IPS-NIHi11 (cell line): ENCODE results near the gene ZNF609.
A peak's percentile ranks its signal among the peaks of the same experiment; 100 is the strongest.
"Not testable (repeated sequence)": the region's sequence is repeated elsewhere in the genome, so short reads cannot be mapped to it uniquely, and the experiment has no call there.

Source experiments
- DNase-seq: peaks from one replicate; pipeline ENCODE4 v3.0.0; 2012; ENCODE audit warnings: mixed read lengths, low spot score

The ZNF609 gene

DNA sequence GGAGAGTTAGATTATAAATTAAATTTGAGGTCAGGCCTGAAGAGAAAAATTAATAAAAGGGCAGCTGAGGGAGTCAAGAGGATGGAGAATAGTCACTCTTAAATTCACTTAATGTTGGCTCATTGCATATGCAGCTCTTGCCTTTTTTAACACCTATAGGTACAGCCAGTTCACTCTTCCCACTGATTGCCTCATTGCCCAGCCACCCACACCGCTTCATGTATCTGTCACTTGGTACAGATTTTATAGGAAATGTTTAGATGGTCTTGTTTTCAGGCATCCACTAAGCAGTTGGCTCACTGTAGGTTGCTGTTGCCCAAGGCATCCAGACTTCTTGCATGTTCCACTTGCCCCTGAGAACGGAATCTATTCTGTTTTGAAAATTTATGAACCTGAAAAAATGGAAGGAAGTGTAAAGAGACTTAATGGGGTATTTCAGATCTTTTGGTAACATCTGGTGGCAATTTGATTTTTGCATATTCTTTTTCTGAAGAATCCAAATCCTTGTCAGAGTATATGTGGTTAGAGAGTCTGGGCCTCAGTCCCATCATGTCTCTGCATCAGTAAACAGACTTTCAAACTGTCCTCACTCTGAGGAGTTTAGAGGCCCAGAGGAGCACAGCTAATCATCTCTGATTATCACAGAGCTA is 163.1 kb downstream of the ZNF609 start:
- no peak for DNase-seq

DNA sequence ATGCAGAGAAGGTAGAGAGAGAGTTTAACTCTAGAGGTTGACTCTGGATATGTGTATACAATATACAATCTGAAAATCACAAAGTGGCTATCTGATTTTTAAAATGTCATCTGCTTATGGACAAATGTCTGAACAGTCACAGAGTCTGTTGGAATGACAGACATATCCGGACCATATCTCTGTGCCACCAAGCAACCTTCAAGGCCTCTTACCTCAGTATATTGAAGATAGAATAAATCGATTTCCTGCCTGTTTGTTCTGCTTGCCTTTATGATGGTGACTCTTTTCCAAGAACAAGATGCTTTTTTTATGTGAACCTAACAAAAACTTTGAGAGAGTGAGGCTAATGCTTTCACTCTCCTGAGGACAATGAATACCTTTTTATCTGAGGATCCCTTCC is 163.9 kb downstream of the ZNF609 start:
- DNase-seq = no peak

DNA sequence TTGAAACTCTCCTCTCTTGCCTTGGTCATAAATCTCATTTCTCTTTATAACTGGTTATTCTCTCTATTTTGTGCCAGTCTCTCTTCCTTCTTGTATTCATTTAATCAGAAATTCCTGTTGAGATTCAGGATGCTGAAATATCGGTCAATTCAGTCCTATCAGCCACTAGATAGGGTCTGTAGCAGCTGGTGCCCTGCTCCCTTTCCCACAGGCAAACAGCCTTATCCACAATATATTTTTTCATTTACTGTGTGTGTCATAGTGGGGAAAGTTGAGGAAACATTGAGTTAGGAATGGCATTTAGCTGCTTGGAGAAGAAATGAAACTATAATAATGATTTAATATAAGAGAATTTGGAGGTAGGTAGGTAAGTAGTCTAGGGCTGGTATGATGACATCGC is 168.7 kb downstream of the ZNF609 start:
- no peak for DNase-seq

- DNase-seq = no peak
Observed at GRCh38 chr15:64630396-64631107, 170.2 kb downstream of the ZNF609 start.

DNA sequence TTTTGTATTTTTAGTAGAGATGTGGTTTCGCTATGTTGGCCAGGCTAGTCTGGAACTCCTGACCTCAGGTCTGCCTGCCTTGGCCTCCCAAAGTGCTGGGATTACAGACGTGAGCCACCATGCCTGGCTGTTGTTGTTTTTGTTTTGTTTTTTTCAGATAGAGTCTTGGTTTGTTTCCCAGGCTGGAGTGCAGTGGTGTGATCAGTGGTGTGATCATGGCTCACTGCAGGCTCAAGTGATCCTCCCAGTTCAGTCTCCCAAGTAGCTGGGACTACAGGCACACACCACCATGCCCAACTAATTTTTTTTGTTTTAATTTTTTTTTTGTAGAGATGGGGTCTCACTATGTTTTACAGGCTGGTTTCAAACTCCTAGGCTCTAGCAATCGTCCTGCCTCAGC is 172.3 kb downstream of the ZNF609 start:
- not testable (repeated sequence) for DNase-seq

- no peak for DNase-seq
Observed at GRCh38 chr15:64633332-64633731, 173.0 kb downstream of the ZNF609 start.

- no peak for DNase-seq
Observed at GRCh38 chr15:64634027-64634426, 173.6 kb downstream of the ZNF609 start.

GRCh38 chr15:64634576-64635498 is 174.5 kb downstream of the ZNF609 start:
- peak; percentile 75 for DNase-seq

DNA sequence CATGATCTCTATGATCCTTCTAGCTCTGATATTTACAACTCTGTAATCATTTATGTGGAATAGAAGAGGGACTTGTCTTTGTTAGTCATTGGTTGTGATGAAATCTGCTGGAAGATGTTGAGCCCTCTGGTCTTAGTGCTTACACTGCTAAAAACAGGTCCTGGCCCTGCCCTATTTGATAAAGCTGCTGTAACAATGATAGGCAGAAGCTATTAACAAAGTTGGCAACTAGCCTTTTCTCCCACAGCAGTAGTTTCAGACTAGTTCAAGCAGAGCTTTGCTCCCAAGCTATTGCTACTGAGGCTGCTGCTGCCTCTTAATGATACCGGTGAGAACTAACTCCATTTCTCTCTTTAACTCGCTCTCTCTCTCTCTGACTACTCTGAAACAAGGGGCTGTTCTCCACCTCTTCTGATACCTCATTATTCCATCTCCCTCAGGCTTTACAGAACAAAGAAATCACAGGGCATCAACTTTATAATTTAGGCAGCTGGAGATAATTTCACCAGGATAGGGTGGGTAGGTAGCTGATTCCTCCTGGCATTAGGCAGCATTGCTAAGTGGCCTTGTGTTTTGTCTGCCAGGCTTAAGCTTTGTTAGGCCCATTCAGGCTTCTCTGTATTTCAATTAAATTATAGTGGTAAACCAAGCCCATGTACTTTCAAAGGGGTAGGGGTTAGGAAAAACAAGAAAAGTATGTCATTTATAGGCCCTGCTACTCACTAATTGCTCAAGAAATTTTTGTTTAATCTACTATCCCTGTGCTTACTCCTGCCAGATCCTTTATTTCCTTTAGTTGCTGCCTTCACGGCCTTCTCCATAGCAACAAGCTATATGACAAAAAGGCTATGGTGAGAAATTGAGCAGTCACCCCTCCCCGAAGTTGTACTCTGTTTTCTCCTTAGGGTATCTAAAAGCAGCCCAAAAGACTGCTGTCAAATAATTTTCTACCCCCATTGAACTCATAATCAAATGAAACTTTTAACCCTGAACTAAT is 175.4 kb downstream of the ZNF609 start:
- DNase-seq = no peak

GRCh38 chr15:64636556-64636955 is 176.2 kb downstream of the ZNF609 start:
- DNase-seq = no peak

DNA sequence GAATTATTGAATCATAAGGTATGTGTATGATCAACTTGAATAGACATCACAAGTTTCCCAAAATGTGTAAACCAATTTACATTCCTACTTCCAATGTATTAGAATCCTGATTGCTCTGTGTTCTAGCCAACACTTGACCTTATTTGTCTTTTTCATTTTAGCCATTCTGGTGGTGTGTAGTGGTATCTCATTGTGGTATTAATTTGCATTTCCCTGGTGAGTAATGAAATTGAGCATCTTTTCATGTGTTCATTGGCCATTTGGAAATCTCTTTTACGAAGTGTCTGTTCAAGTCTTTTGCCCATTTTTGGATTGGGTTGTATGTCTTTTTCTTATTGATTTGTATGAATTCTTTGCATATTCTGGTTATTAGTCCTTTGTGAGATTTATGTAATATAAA is 177.0 kb downstream of the ZNF609 start:
- no peak for DNase-seq

DNA sequence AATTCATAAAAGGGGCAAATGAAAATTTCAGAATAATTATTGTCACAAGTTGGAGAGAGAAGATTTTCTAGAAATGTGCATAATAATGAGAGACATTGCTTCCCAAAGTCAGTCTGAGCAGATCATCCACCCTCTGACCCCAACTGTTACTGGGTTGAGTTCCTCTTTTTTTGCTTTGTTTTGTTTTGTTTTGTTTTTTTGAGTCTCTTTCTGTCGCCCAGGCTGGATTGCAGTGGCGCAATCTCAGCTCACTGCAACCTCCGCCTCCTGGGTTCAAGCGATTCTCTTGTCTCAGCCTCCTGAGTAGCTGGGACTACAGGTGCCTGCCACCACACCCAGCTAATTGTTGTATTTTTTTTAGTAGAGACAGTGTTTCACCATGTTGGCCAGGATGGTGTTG is 179.4 kb downstream of the ZNF609 start:
- DNase-seq = not testable (repeated sequence)

DNA sequence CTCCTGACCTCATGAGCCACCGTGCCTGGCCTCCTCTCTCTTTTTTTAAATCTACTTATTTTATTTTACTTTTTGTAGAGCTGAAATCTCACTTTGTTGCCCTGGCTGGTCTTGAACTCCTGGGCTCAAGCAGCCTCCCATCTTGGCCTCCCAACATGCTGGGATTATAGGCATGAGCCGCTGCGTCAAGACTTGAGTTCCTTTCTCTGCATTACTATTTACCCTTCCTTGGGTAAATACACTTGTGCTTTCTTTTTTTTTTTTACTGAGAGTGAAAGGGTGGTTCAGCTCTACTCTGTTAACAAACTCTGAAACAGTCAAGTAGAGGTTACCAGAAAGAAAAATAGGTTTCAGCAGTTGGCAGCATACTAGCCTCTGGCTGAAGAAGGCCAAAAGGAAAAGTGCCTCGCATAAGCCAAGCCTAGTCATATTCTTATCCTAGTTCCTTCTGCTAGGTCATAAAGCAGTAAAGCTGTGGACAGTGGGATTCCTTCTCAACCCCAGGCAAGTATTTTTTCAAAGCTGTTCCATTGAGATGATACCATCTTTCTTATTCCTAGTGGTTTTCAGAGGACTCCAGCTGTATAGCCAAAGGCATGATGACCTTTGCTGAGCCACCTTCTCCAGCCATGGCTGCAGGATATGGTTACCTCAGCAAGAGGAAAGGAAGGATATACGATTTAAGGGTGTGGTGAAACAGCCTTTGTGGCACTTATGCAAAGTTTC is 179.9 kb downstream of the ZNF609 start:
- DNase-seq = no peak

GRCh38 chr15:64642875-64643274 is 182.5 kb downstream of the ZNF609 start:
- no peak for DNase-seq

DNA sequence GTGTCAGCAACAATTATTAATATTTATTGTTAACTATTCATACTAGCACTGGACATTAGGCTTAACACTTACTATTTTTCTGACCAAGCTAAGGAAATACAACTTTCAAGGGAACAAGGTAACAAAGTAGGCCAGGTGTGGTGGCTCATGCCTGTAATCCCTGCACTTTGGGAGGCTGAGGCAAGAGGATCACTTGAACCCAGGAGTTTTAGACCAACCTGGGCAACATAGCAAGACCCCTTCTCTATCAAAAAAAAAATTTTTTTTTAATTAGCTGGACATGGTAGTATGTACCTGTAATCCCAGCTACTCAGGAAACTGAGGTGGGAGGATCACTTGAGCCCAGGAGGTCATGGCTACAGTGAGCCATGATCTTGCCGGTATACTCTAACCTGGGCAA is 183.3 kb downstream of the ZNF609 start:
- DNase-seq = no peak

DNA sequence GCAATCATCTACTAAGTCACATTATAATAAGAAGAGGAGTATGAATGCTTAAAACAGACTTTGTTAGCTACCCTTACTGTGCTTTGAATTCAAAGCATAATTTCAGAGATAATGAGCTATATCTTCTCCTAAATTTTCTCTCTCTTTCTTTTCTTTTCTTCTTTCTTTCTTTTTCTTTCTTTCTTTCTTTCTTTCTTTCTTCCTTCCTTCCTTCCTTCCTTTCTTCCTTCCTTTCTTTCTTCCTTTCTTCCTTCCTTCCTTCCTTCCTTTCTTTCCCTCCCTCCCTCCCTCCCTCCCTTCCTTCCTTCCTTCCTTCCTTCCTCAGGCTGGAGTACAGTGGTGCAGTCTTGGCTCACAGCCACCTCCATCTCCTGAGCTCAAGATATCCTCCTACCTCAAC is 184.4 kb downstream of the ZNF609 start:
- DNase-seq = not testable (repeated sequence)

GRCh38 chr15:64645995-64646394 is 185.6 kb downstream of the ZNF609 start:
- DNase-seq = no peak

GRCh38 chr15:64647367-64647766 is 187.0 kb downstream of the ZNF609 start:
- DNase-seq = no peak

- DNase-seq = no peak
Observed at GRCh38 chr15:64650552-64650951, 190.2 kb downstream of the ZNF609 start.

- DNase-seq = peak; percentile 51
Observed at GRCh38 chr15:64651601-64652191, 191.3 kb downstream of the ZNF609 start.
